B cell (primary cell): ENCODE measurements around the gene KCNJ5. TPM values are rescaled to one million over a fixed set of nuclear protein-coding genes. Genes with fewer than 3 reads are reported as not detected.

ENCODE experiments used
- ATAC-seq: fragments of 200-7000 bp; cut with Tn5 transposase; one replicate; pipeline ENCODE4 v1.10.0; 2021; ENCODE audit warnings: low read depth, mild to moderate bottlenecking, moderate number of reproducible peaks, moderate library complexity
- CTCF ChIA-PET: fragments of 350-600 bp; sonication (Branson Sonifier 250); formaldehyde crosslinking; loops from one replicate; lab custom pipeline; 2021; ENCODE audit warnings: antibody characterized with exemption, inconsistent platforms; lab: Charles Lee
- POLR2A ChIA-PET: fragments of 350-600 bp; sonication (Branson Sonifier 250); formaldehyde crosslinking; loops from one replicate; lab custom pipeline; 2021; ENCODE audit warnings: antibody characterized with exemption; lab: Charles Lee
- DNase-seq: peaks from one replicate; pipeline ENCODE4 v3.0.0; 2013
- H2AFZ ChIP-seq: 2 replicates; pipeline ENCODE4 v1.6.1; 2012; ENCODE audit warnings: mild to moderate bottlenecking, low read depth, low read length; ENCODE audit not compliant: insufficient read depth, poor library complexity, severe bottlenecking
- H3K27ac ChIP-seq, 2 donors: 1 replicate in 1 of 2; 2 replicates in 1 of 2; pipeline ENCODE4 v1.5.1; 2012 to 2013; ENCODE audit warnings: low read length in 2 of 2, mild to moderate bottlenecking in 2 of 2, moderate library complexity in 1 of 2
- H3K27me3 ChIP-seq, 4 experiments: fragments of 200-600 bp in 1 of 4; sonication (generic) in 1 of 4; replicated peaks in 1 of 4; 1 replicate in 2 of 4; 2 replicates in 2 of 4; pipeline versions ENCODE4 v1.6.1 to v1.7.0; 2013 to 2016; ENCODE audit warnings: low read length in 3 of 4, mild to moderate bottlenecking in 2 of 4, mixed read lengths in 1 of 4, moderate library complexity in 1 of 4; ENCODE audit not compliant: insufficient read depth in 4 of 4, control insufficient read depth in 3 of 4; ENCODE audit errors: control extremely low read depth in 1 of 4
- H3K36me3 ChIP-seq, 2 experiments: replicated peaks in 1 of 2; 1 replicate in 1 of 2; 2 replicates in 1 of 2; pipeline versions ENCODE4 v1.6.1 to v1.7.1; 2013; ENCODE audit warnings: low read length in 1 of 2; ENCODE audit not compliant: insufficient read depth in 2 of 2, control insufficient read depth in 1 of 2; ENCODE audit errors: control extremely low read depth in 1 of 2, extremely low read depth in 1 of 2
- H3K4me1 ChIP-seq, 2 donors: fragments of 200-600 bp in 1 of 2; sonication (generic) in 1 of 2; 1 replicate in 1 of 2; 2 replicates in 1 of 2; pipeline versions ENCODE4 v1.5.1 to v1.6.1; 2013 to 2017; ENCODE audit warnings: low read length in 2 of 2; ENCODE audit not compliant: control insufficient read depth in 2 of 2, insufficient read depth in 2 of 2
- H3K4me2 ChIP-seq: replicated peaks from 2 replicates; pipeline ENCODE3; 2012; ENCODE audit warnings: mild to moderate bottlenecking, low read depth, low read length; ENCODE audit not compliant: poor library complexity, severe bottlenecking
- H3K4me3 ChIP-seq, 5 experiments: fragments of 200-600 bp in 1 of 5; sonication (generic) in 1 of 5; 1 replicate in 3 of 5; 2 replicates in 2 of 5; pipeline versions ENCODE4 v1.5.1 to v1.7.0; 2011 to 2016; ENCODE audit warnings: low read length in 4 of 5, mild to moderate bottlenecking in 4 of 5, low read depth in 2 of 5, control low read depth in 1 of 5, moderate library complexity in 1 of 5; ENCODE audit not compliant: insufficient read depth in 1 of 5; ENCODE audit errors: control extremely low read depth in 1 of 5, extremely low read depth in 1 of 5
- H3K79me2 ChIP-seq: fragments of 200-600 bp; sonication (generic); one replicate; pipeline ENCODE4 v1.6.0; 2016; ENCODE audit warnings: low read length; ENCODE audit not compliant: control insufficient read depth, insufficient read depth
- H3K9ac ChIP-seq: fragments of 200-600 bp; sonication (generic); 2 replicates; pipeline ENCODE4 v1.6.1; 2017; ENCODE audit warnings: mild to moderate bottlenecking, low read length, moderate library complexity
- H3K9me3 ChIP-seq, 3 donors: one replicate each; pipeline versions ENCODE4 v1.6.1 to v1.7.1; 2013; ENCODE audit warnings: low read length in 2 of 3; ENCODE audit not compliant: control insufficient read depth in 2 of 3, insufficient read depth in 1 of 3; ENCODE audit errors: control extremely low read depth in 1 of 3
- H4K20me1 ChIP-seq: 2 replicates; pipeline ENCODE4 v1.6.0; 2012; ENCODE audit warnings: mild to moderate bottlenecking, low read length; ENCODE audit not compliant: insufficient read depth, control insufficient read depth, poor library complexity, severe bottlenecking
- H3K27ac Mint-ChIP-seq: one replicate; pipeline ENCODE4 v1.8.0; 2021; ENCODE audit warnings: mixed read lengths
- H3K27me3 Mint-ChIP-seq: one replicate; pipeline ENCODE4 v1.8.0; 2021; ENCODE audit warnings: mixed read lengths
- H3K4me1 Mint-ChIP-seq: one replicate; pipeline ENCODE4 v1.8.0; 2021; ENCODE audit warnings: mixed read lengths
- H3K4me3 Mint-ChIP-seq: one replicate; pipeline ENCODE4 v1.8.0; 2021; ENCODE audit warnings: mixed read lengths
- H3K9me3 Mint-ChIP-seq: one replicate; pipeline ENCODE4 v1.8.0; 2022; ENCODE audit warnings: mixed read lengths; ENCODE audit not compliant: insufficient read depth
- EZH2 ChIP-seq: IDR thresholded peaks from 2 replicates; pipeline ENCODE4 v1.6.1; 2012; ENCODE audit warnings: borderline replicate concordance, low read depth, mild to moderate bottlenecking, moderate library complexity, low read length; ENCODE audit not compliant: insufficient read depth, poor library complexity, severe bottlenecking
- WGBS: methylation state at CpG from one replicate; pipeline ENCODE4 v1.1.5; 2013; ENCODE audit warnings: missing lambda C conversion rate; ENCODE audit not compliant: insufficient coverage; 5-methylcytosine and 5-hydroxymethylcytosine counted together
- intact Hi-C: fragments of 100-400 bp; cut with micrococcal nuclease; formaldehyde crosslinking; loops from one replicate; pipeline ENCODE4 v1.10.0; 2022
- polyA plus RNA-seq: library from polyadenylated mRNA; depleted of rRNA; stranded (reverse); fragments of >200 nt; gene quantifications from 2 replicates; pipeline ENCODE4 v1.2.3, GENCODE V29; 2012
- total RNA-seq, 2 donors: library from RNA; stranded (reverse); fragments of 120-200 nt in 1 of 2; gene quantifications; 1 replicate in 1 of 2; 2 replicates in 1 of 2; pipeline versions ENCODE4 v1.2.3 to v1.2.4, GENCODE V29; 2013 to 2022
- TF ChIP-seq, protein P1 (sequence below): fragments of 200-600 bp; IDR thresholded peaks from one replicate; pipeline ENCODE4 v1.8.0; 2022; ENCODE audit warnings: antibody characterized with exemption, mild to moderate bottlenecking

KCNJ5 gene
- total and polyA plus RNA-seq, 2 donors (not counting 1 experiment from before 2014, with no cell fraction given): 0.01 TPM; not detected in 1

DNA sequence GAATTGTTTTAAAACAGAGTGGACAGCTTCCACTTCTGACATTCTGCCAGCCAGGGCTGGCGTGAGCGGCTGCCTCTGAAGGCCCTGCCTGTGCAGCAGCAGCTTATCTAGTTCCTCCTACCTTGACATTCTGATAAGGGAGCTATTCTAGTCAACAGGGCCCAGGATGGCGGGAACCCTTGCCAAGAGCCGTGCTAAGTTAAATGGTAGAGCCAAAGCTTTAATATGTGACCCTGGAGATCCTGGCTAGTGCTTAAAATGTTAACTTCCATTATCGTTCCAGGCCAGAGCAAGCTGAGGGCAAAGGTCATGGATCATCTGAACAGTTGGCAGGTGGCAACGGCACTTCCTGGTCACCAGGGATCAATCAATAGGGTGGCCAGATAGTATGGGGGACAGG, 3.5 kb downstream of the KCNJ5 start:
- Histone ChIP-seq H2AFZ (no peak overlapping the region), H3K27ac (no peak overlapping the region), H3K4me1 (peaks cover 31 to 35% of the 10 kb centered on the region in 2 donors), H3K36me3 (no peaks in the 10 kb centered on the region), H3K4me2 (no peak overlapping the region), H3K27me3 (peaks cover 0 to 77% (median 57%) of the 10 kb centered on the region in 4 experiments), H3K4me3 (no peak overlapping the region), H3K9me3 (peaks cover 0 to 10% (median 0%) of the 10 kb centered on the region in 3 donors), H3K9ac (no peak overlapping the region), H3K79me2 (no peaks in the 10 kb centered on the region), H4K20me1 (no peaks in the 10 kb centered on the region)
- CTCF ChIA-PET: interaction anchor here (1.0 to 1.1 kb wide), 2 partner anchors 10 to 12 kb away, joined by 3 to 5 read pairs; no protein-coding TSS in a partner anchor
- no peak overlapping the region for H3K4me3 Mint-ChIP-seq
- intact Hi-C loops: no loop called here
- no peaks in the 10 kb centered on the region for H3K9me3 Mint-ChIP-seq
- no peak for ATAC-seq
- H3K27me3 Mint-ChIP-seq: peaks cover 71% of the 10 kb centered on the region
- POLR2A ChIA-PET: no interaction called here
- no peak for DNase-seq
- no peak for TF ChIP-seq EZH2
- TF ChIP-seq, protein P1, sequence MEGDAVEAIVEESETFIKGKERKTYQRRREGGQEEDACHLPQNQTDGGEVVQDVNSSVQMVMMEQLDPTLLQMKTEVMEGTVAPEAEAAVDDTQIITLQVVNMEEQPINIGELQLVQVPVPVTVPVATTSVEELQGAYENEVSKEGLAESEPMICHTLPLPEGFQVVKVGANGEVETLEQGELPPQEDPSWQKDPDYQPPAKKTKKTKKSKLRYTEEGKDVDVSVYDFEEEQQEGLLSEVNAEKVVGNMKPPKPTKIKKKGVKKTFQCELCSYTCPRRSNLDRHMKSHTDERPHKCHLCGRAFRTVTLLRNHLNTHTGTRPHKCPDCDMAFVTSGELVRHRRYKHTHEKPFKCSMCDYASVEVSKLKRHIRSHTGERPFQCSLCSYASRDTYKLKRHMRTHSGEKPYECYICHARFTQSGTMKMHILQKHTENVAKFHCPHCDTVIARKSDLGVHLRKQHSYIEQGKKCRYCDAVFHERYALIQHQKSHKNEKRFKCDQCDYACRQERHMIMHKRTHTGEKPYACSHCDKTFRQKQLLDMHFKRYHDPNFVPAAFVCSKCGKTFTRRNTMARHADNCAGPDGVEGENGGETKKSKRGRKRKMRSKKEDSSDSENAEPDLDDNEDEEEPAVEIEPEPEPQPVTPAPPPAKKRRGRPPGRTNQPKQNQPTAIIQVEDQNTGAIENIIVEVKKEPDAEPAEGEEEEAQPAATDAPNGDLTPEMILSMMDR: no peak
- peaks cover 31% of the 10 kb centered on the region for H3K4me1 Mint-ChIP-seq
- WGBS: 84% methylated on average over 5 of the region's 6 CpGs
- no peak overlapping the region for H3K27ac Mint-ChIP-seq

DNA sequence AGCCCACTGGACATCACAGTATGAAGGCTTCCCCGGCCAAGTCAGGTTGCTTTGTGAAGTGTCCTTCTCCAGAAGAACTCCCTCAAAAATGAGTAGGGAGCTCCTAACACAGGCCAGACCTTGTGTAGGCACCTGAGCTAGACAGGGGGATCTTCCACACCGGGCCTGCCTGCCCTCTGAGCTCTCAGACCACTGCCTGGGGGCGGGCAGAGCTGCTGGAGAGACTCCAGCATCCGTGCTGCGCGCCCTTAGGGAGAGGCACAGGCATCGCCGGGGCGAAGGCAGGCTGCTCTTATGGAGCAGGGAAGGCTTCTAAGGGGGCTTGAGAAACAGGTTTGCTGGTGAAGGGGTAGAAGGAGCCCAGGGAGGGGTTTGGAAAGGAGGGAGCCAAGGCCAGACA, 4.4 kb downstream of the KCNJ5 start:
- no peak overlapping the region for H3K27ac ChIP-seq
- H3K4me1 ChIP-seq: peaks cover 23 to 26% of the 10 kb centered on the region in 2 donors
- H3K27me3 ChIP-seq: peaks cover 0 to 76% (median 56%) of the 10 kb centered on the region in 4 experiments
- DNase-seq (no peak), ATAC-seq (no peak)
- peaks cover 78% of the 10 kb centered on the region for H3K27me3 Mint-ChIP-seq
- H3K4me2 ChIP-seq: no peak overlapping the region
- no peaks in the 10 kb centered on the region for H3K79me2 ChIP-seq
- H3K36me3 ChIP-seq: no peaks in the 10 kb centered on the region
- peaks cover 0 to 7% (median 0%) of the 10 kb centered on the region in 3 donors for H3K9me3 ChIP-seq
- no peak for TF ChIP-seq EZH2
- TF ChIP-seq, protein P1: no peak
- H3K9ac ChIP-seq: no peak overlapping the region
- H3K4me3 Mint-ChIP-seq: no peak overlapping the region
- peaks cover 26% of the 10 kb centered on the region for H3K4me1 Mint-ChIP-seq
- H3K4me3 ChIP-seq: no peak overlapping the region
- ChIA-PET POLR2A (no interaction called here), CTCF (no interaction called here)
- 96% methylated on average over 9 of the region's 9 CpGs for WGBS
- H4K20me1 ChIP-seq: no peaks in the 10 kb centered on the region
- no peak overlapping the region for H3K27ac Mint-ChIP-seq
- no peaks in the 10 kb centered on the region for H3K9me3 Mint-ChIP-seq
- intact Hi-C loops: no loop called here
- H2AFZ ChIP-seq: no peak overlapping the region
